K562 (cell line): ENCODE measurements around the gene CARD11. TPM values are rescaled to one million over a fixed set of nuclear protein-coding genes. Genes with fewer than 3 reads are reported as not detected.
A peak's percentile ranks its signal among the peaks of the same experiment; 100 is the strongest.

ENCODE experiments used
- CBX8 ChIP-seq: fragments of 200-600 bp; sonication (generic); IDR thresholded peaks from 2 replicates; pipeline ENCODE4 v1.6.1; 2012; ENCODE audit warnings: borderline replicate concordance, mixed run types, low read depth, mild to moderate bottlenecking, moderate library complexity, mixed read lengths, low read length, control low read depth, inconsistent platforms; ENCODE audit not compliant: poor library complexity, severe bottlenecking; ENCODE audit errors: extremely low read depth
- ETS1 ChIP-seq: conservative IDR thresholded peaks from 2 replicates; pipeline ENCODE4 v1.6.1; 2011; ENCODE audit warnings: low read depth, mild to moderate bottlenecking, low read length; ENCODE audit not compliant: control insufficient read depth
- FOXM1 ChIP-seq, 2 experiments: fragments of 450-650 bp in 1 of 2; sonication (generic) in 1 of 2; formaldehyde crosslinking in 1 of 2; IDR thresholded peaks; 2 replicates each; pipeline versions ENCODE4 v1.6.1 to v1.9.0; 2017 to 2022; ENCODE audit warnings: low read depth in 2 of 2, mild to moderate bottlenecking in 2 of 2, missing genetic modification reagents in 1 of 2, moderate library complexity in 1 of 2
- FOXP1 ChIP-seq: sonication (generic); formaldehyde crosslinking; IDR thresholded peaks from 2 replicates; pipeline ENCODE4 v1.8.0; 2022; ENCODE audit warnings: mild to moderate bottlenecking, missing genetic modification reagents
- FOXP4 ChIP-seq: sonication (generic); formaldehyde crosslinking; IDR thresholded peaks from 2 replicates; pipeline ENCODE4 v1.8.0; 2022; ENCODE audit warnings: mild to moderate bottlenecking, missing genetic modification reagents, borderline replicate concordance
- HDAC6 ChIP-seq: IDR thresholded peaks from 2 replicates; pipeline ENCODE4 v1.6.1; 2012; ENCODE audit warnings: low read depth, mild to moderate bottlenecking, control low read depth, inconsistent platforms, low read length, moderate library complexity
- HES1 ChIP-seq: fragments of 450-650 bp; IDR thresholded peaks from 2 replicates; pipeline ENCODE4 v1.6.1; 2016; ENCODE audit warnings: low read depth, mild to moderate bottlenecking, moderate library complexity
- HIVEP1 ChIP-seq: fragments of 250-450 bp; sonication (Bioruptor Pico); IDR thresholded peaks from 2 replicates; pipeline ENCODE4 v1.4.0; 2020; ENCODE audit warnings: mild to moderate bottlenecking
- HMG20B ChIP-seq: fragments of 250-450 bp; sonication (Bioruptor Pico); IDR thresholded peaks from 2 replicates; pipeline ENCODE4 v1.5.0; 2021; ENCODE audit warnings: mild to moderate bottlenecking
- JUND ChIP-seq, 2 experiments: IDR thresholded peaks; 2 replicates in 1 of 2; 3 replicates in 1 of 2; pipeline ENCODE4 v1.6.1; 2011; ENCODE audit warnings: borderline replicate concordance in 2 of 2, low read depth in 2 of 2, low read length in 2 of 2, improper control_type of control experiment in 1 of 2, missing biosample characterization in 1 of 2, missing genetic modification characterization in 1 of 2, missing genetic modification reagents in 1 of 2
- MCM5 ChIP-seq: fragments of 450-650 bp; IDR thresholded peaks from 2 replicates; pipeline ENCODE4 v1.6.1; 2016; ENCODE audit warnings: low read depth
- NFRKB ChIP-seq: fragments of 450-650 bp; IDR thresholded peaks from 2 replicates; pipeline ENCODE4 v1.6.1; 2016; ENCODE audit warnings: low read depth
- SMARCA5 ChIP-seq: fragments of 450-650 bp; IDR thresholded peaks from 2 replicates; pipeline ENCODE4 v1.6.1; 2016
- STAT6 ChIP-seq: sonication (generic); formaldehyde crosslinking; IDR thresholded peaks from 2 replicates; pipeline ENCODE4 v1.8.1; 2023; ENCODE audit warnings: mild to moderate bottlenecking, missing genetic modification reagents
- TBL1XR1 ChIP-seq, 2 experiments: IDR thresholded peaks; 2 replicates each; pipeline ENCODE4 v1.6.1; 2012; ENCODE audit warnings: improper control_type of control experiment in 2 of 2, low read length in 2 of 2, mild to moderate bottlenecking in 1 of 2
- TGIF2 ChIP-seq: sonication (generic); formaldehyde crosslinking; IDR thresholded peaks from 2 replicates; pipeline ENCODE4 v1.8.1; 2022; ENCODE audit warnings: mild to moderate bottlenecking, missing genetic modification reagents, moderate library complexity
- ZNF444 ChIP-seq: fragments of 250-450 bp; sonication (Bioruptor Pico); IDR thresholded peaks from 2 replicates; pipeline ENCODE4 v1.4.0; 2020; ENCODE audit warnings: mild to moderate bottlenecking, moderate library complexity
- ZNF512 ChIP-seq: IDR thresholded peaks from 2 replicates; pipeline ENCODE4 v1.6.1; 2016; ENCODE audit warnings: missing genetic modification characterization, missing compliant biosample characterization
- polyA plus RNA-seq, 8 experiments: library from polyadenylated mRNA; depleted of rRNA in 4 of 8; stranded (reverse) in 5 of 8; unstranded in 3 of 8; fragments of >200 nt; fragmentation: Nextera tagmentation in 2 of 8; fragmentation: Illumina TruSeq in 1 of 8; extraction: Ambion mirVana in 2 of 8; extraction: Trizol in 1 of 8; gene quantifications; 2 replicates each; pipeline versions ENCODE4 v1.2.1 to v1.2.3, GENCODE V29; 2011 to 2014; ENCODE audit warnings: inconsistent platforms in 1 of 8, missing spikeins in 1 of 8
- total RNA-seq, 7 experiments: library from RNA; depleted of rRNA in 6 of 7; stranded (reverse); fragments of >200 nt in 6 of 7; fragmentation: Illumina TruSeq in 2 of 7; extraction: Trizol in 2 of 7; gene quantifications; 2 replicates each; pipeline versions ENCODE4 v1.2.1 to v1.2.3, GENCODE V29; 2011 to 2021; ENCODE audit warnings: low replicate concordance in 1 of 7

The CARD11 gene
- total and polyA plus RNA-seq, 9 of the 15 experiments (the other 6 are each of a cell fraction or from before 2014, with no cell fraction given), result 0.07 to 12.8 (median 5.7) TPM

- TF ChIP-seq ETS1 (no peak; the same call in 1 of the 2 replicates), NFRKB (no peak), HIVEP1 (no peak), CBX8 (no peak), JUND (IDR thresholded peaks at IDR 0.05; ENCODE audit: borderline replicate concordance, low read depth, low read length) (peak; percentile 96), JUND (tag; IDR thresholded peaks at IDR 0.05; ENCODE audit: borderline replicate concordance, low read depth, low read length) (peak; percentile 90; the same call in 2 of the 3 replicates), MCM5 (no peak), FOXP4 (no peak), FOXP1 (no peak), ZNF444 (CRISPR knock-in tag) (no peak), SMARCA5 (no peak), STAT6 (no peak), FOXM1 (IDR thresholded peaks at IDR 0.05; ENCODE audit: low read depth) (no peak), FOXM1 (CRISPR knock-in tag; IDR thresholded peaks at IDR 0.05; ENCODE audit: low read depth) (no peak), HMG20B (no peak), HDAC6 (no peak), HES1 (no peak; the same call in 1 of the 2 replicates), ZNF512 (tag) (no peak), TBL1XR1 (IDR thresholded peaks at IDR 0.05; ENCODE audit: low read length in 2 of 2) (no peak), TGIF2 (no peak)
These were observed 180.1 kb downstream of the CARD11 start (continued) for GRCh38 chr7:2863461-2864066.
